Measurements from ENCODE around the gene KCNS1.

Gene KCNS1

GRCh38 chr20:45105317-45105716 is 4.4 kb upstream of the KCNS1 start:
- peak; percentile 68 for TF ChIP-seq USF1 (IDR thresholded peaks at IDR 0.05)
- TF ChIP-seq FOXM1 (IDR thresholded peaks at IDR 0.05; ENCODE audit: borderline replicate concordance, low read depth): no peak

GRCh38 chr20:45104786-45105185 is 3.9 kb upstream of the KCNS1 start:
- TF ChIP-seq RAD21 (IDR thresholded peaks at IDR 0.05; ENCODE audit: low read depth): no peak
- no peak for TF ChIP-seq EGR1 (IDR thresholded peaks at IDR 0.05)
- TF ChIP-seq TCF12 (IDR thresholded peaks at IDR 0.05; ENCODE audit: low read depth): no peak
- TF ChIP-seq YY1 (IDR thresholded peaks at IDR 0.05; ENCODE audit: low read depth): no peak
- TF ChIP-seq ZBTB7A (IDR thresholded peaks at IDR 0.05; ENCODE audit: low read depth): no peak
- no peak for TF ChIP-seq CREB1 (IDR thresholded peaks at IDR 0.05; ENCODE audit: low read depth)
- no peak for TF ChIP-seq EP300 (IDR thresholded peaks at IDR 0.05; ENCODE audit: borderline replicate concordance)
- TF ChIP-seq NFIC (IDR thresholded peaks at IDR 0.05): no peak
- no peak for TF ChIP-seq CEBPB (IDR thresholded peaks at IDR 0.05)
- TF ChIP-seq TAF1 (IDR thresholded peaks at IDR 0.05; ENCODE audit: low read depth): no peak
- no peak for TF ChIP-seq TEAD4 (IDR thresholded peaks at IDR 0.05)
- TF ChIP-seq FOXM1 (IDR thresholded peaks at IDR 0.05; ENCODE audit: borderline replicate concordance, low read depth): no peak

- TF ChIP-seq EGR1 (IDR thresholded peaks at IDR 0.05): no peak
- no peak for TF ChIP-seq TEAD4 (IDR thresholded peaks at IDR 0.05)
- no peak for TF ChIP-seq RAD21 (IDR thresholded peaks at IDR 0.05; ENCODE audit: low read depth)
- TF ChIP-seq CREB1 (IDR thresholded peaks at IDR 0.05; ENCODE audit: low read depth): no peak
- no peak for TF ChIP-seq MAX (IDR thresholded peaks at IDR 0.05)
- no peak for TF ChIP-seq EP300 (IDR thresholded peaks at IDR 0.05; ENCODE audit: borderline replicate concordance)
- no peak for TF ChIP-seq REST (IDR thresholded peaks at IDR 0.05; ENCODE audit: low read depth)
- TF ChIP-seq TAF1 (IDR thresholded peaks at IDR 0.05; ENCODE audit: low read depth): no peak
- TF ChIP-seq TCF12 (IDR thresholded peaks at IDR 0.05; ENCODE audit: low read depth): no peak
- TF ChIP-seq YY1 (IDR thresholded peaks at IDR 0.05; ENCODE audit: low read depth): no peak
- no peak for TF ChIP-seq NFIC (IDR thresholded peaks at IDR 0.05)
- no peak for TF ChIP-seq USF1 (IDR thresholded peaks at IDR 0.05)
Measured at GRCh38 chr20:45103072-45103471, 2.1 kb upstream of the KCNS1 start.

- TF ChIP-seq ZBTB7A (IDR thresholded peaks at IDR 0.05; ENCODE audit: low read depth) (no peak), TEAD4 (IDR thresholded peaks at IDR 0.05) (no peak), REST (IDR thresholded peaks at IDR 0.05; ENCODE audit: low read depth) (no peak), RAD21 (IDR thresholded peaks at IDR 0.05; ENCODE audit: low read depth) (no peak), YY1 (IDR thresholded peaks at IDR 0.05; ENCODE audit: low read depth) (no peak), EGR1 (IDR thresholded peaks at IDR 0.05) (no peak), TAF1 (IDR thresholded peaks at IDR 0.05; ENCODE audit: low read depth) (no peak), CEBPB (IDR thresholded peaks at IDR 0.05) (no peak), TCF12 (IDR thresholded peaks at IDR 0.05; ENCODE audit: low read depth) (no peak), CREB1 (IDR thresholded peaks at IDR 0.05; ENCODE audit: low read depth) (no peak), FOXM1 (IDR thresholded peaks at IDR 0.05; ENCODE audit: borderline replicate concordance, low read depth) (no peak), MAX (IDR thresholded peaks at IDR 0.05) (no peak), EP300 (IDR thresholded peaks at IDR 0.05; ENCODE audit: borderline replicate concordance) (no peak), NFIC (IDR thresholded peaks at IDR 0.05) (no peak), USF1 (IDR thresholded peaks at IDR 0.05) (no peak)
Measured at GRCh38 chr20:45101333-45101850, 465 bp upstream of the KCNS1 start.

- TF ChIP-seq ZBTB7A (IDR thresholded peaks at IDR 0.05; ENCODE audit: low read depth): no peak
- no peak for TF ChIP-seq RAD21 (IDR thresholded peaks at IDR 0.05; ENCODE audit: low read depth)
- no peak for TF ChIP-seq USF1 (IDR thresholded peaks at IDR 0.05)
- TF ChIP-seq MAX (IDR thresholded peaks at IDR 0.05): 0 out of 2 replicates have a peak, but pooled peaks have one; percentile 17
- no peak for TF ChIP-seq NFIC (IDR thresholded peaks at IDR 0.05)
- TF ChIP-seq EP300 (IDR thresholded peaks at IDR 0.05; ENCODE audit: borderline replicate concordance): no peak
- TF ChIP-seq CREB1 (IDR thresholded peaks at IDR 0.05; ENCODE audit: low read depth): no peak
- TF ChIP-seq TAF1 (IDR thresholded peaks at IDR 0.05; ENCODE audit: low read depth): no peak
- no peak for TF ChIP-seq CEBPB (IDR thresholded peaks at IDR 0.05)
Measured at GRCh38 chr20:45098103-45098773, 2.7 kb downstream of the KCNS1 start.
